Endothelial cell (in vitro differentiated cells): Measurements from ENCODE around the gene RHCE. TPM values are rescaled to one million over a fixed set of nuclear protein-coding genes. Genes with fewer than 3 reads are reported as not detected.
"Not testable (repeated sequence)": the region's sequence is repeated elsewhere in the genome, so short reads cannot be mapped to it uniquely, and the experiment has no call there.

ENCODE experiments used
- DNase-seq: peaks from one replicate; pipeline ENCODE4 v3.0.0; 2021; ENCODE audit warnings: low spot score
- H3K27ac Mint-ChIP-seq: one replicate; pipeline ENCODE4 v1.8.0; 2021; ENCODE audit warnings: mixed read lengths, inconsistent platforms; ENCODE audit not compliant: unreplicated experiment
- H3K27me3 Mint-ChIP-seq: one replicate; pipeline ENCODE4 v1.8.0; 2021; ENCODE audit warnings: mild to moderate bottlenecking, moderate library complexity, mixed read lengths, inconsistent platforms; ENCODE audit not compliant: unreplicated experiment
- H3K36me3 Mint-ChIP-seq: one replicate; pipeline ENCODE4 v1.8.0; 2021; ENCODE audit warnings: mild to moderate bottlenecking, low read depth, mixed read lengths, inconsistent platforms; ENCODE audit not compliant: unreplicated experiment
- H3K4me1 Mint-ChIP-seq: one replicate; pipeline ENCODE4 v1.8.0; 2021; ENCODE audit warnings: mild to moderate bottlenecking, mixed read lengths, inconsistent platforms; ENCODE audit not compliant: unreplicated experiment
- H3K4me3 Mint-ChIP-seq: one replicate; pipeline ENCODE4 v1.8.0; 2021; ENCODE audit warnings: mild to moderate bottlenecking, mixed read lengths, inconsistent platforms; ENCODE audit not compliant: unreplicated experiment
- H3K9me3 Mint-ChIP-seq: one replicate; pipeline ENCODE4 v1.8.0; 2021; ENCODE audit warnings: mixed read lengths, inconsistent platforms; ENCODE audit not compliant: unreplicated experiment
- CTCF ChIP-seq: fragments of 200-600 bp; sonication (generic); IDR thresholded peaks from one replicate; pipeline ENCODE4 v1.5.0; 2021; ENCODE audit warnings: antibody characterized with exemption; ENCODE audit not compliant: unreplicated experiment
- total RNA-seq: library from RNA; stranded (reverse); fragmentation: NEBNext Ultra II Directional; extraction: Animal tissue kit (Norgen Biotek cat#: 25700); gene quantifications from one replicate; pipeline ENCODE4 v1.2.1, GENCODE V29; 2021; ENCODE audit not compliant: unreplicated experiment

Gene RHCE
- total RNA-seq, 1 donor from 2014 or later: 2.4 TPM

GRCh38 chr1:25456502-25456901, 35.9 kb upstream of the RHCE start:
- H3K4me1 Mint-ChIP-seq: peaks cover 3% of the 10 kb centered on the region
- no peak for DNase-seq
- TF ChIP-seq CTCF: no peak
- H3K27ac Mint-ChIP-seq: no peak overlapping the region
- H3K4me3 Mint-ChIP-seq: no peak overlapping the region
- no peaks in the 10 kb centered on the region for H3K9me3 Mint-ChIP-seq
- no peaks in the 10 kb centered on the region for H3K27me3 Mint-ChIP-seq
- H3K36me3 Mint-ChIP-seq: peaks cover 24% of the 10 kb centered on the region

GRCh38 chr1:25451908-25452307, 31.3 kb upstream of the RHCE start:
- Mint-ChIP-seq H3K4me3 (no peak overlapping the region), H3K27me3 (no peaks in the 10 kb centered on the region), H3K4me1 (no peaks in the 10 kb centered on the region), H3K27ac (no peak overlapping the region), H3K9me3 (no peaks in the 10 kb centered on the region), H3K36me3 (no peaks in the 10 kb centered on the region)
- no peak for DNase-seq
- TF ChIP-seq CTCF: no peak

- H3K27ac Mint-ChIP-seq: no peak overlapping the region
- H3K36me3 Mint-ChIP-seq: no peaks in the 10 kb centered on the region
- no peak overlapping the region for H3K4me3 Mint-ChIP-seq
- no peaks in the 10 kb centered on the region for H3K27me3 Mint-ChIP-seq
- DNase-seq: no peak
- H3K9me3 Mint-ChIP-seq: no peaks in the 10 kb centered on the region
- TF ChIP-seq CTCF: no peak
- peaks cover 3% of the 10 kb centered on the region for H3K4me1 Mint-ChIP-seq
Measured at GRCh38 chr1:25450891-25451290, 30.3 kb upstream of the RHCE start.

GRCh38 chr1:25447547-25447946, 26.9 kb upstream of the RHCE start:
- Mint-ChIP-seq H3K9me3 (no peaks in the 10 kb centered on the region), H3K27ac (no peak overlapping the region), H3K27me3 (no peaks in the 10 kb centered on the region), H3K4me3 (no peak overlapping the region), H3K4me1 (peaks cover 3% of the 10 kb centered on the region), H3K36me3 (no peaks in the 10 kb centered on the region)
- DNase-seq: no peak
- TF ChIP-seq CTCF: no peak

- no peak for TF ChIP-seq CTCF
- no peak for DNase-seq
- H3K9me3 Mint-ChIP-seq: no peaks in the 10 kb centered on the region
- no peak overlapping the region for H3K4me3 Mint-ChIP-seq
- no peaks in the 10 kb centered on the region for H3K36me3 Mint-ChIP-seq
- H3K27ac Mint-ChIP-seq: no peak overlapping the region
- no peaks in the 10 kb centered on the region for H3K27me3 Mint-ChIP-seq
- peaks cover 11% of the 10 kb centered on the region for H3K4me1 Mint-ChIP-seq
Measured at GRCh38 chr1:25445993-25446538, 25.4 kb upstream of the RHCE start.

- not testable (repeated sequence) for DNase-seq, H3K36me3 Mint-ChIP-seq, H3K27ac Mint-ChIP-seq, H3K9me3 Mint-ChIP-seq, H3K27me3 Mint-ChIP-seq, H3K4me3 Mint-ChIP-seq
- H3K4me1 Mint-ChIP-seq: peaks cover 15% of the 10 kb centered on the region
Measured at GRCh38 chr1:25444604-25445003, 24.0 kb upstream of the RHCE start.
